Upper lobe of right lung (tissue), 1 donor: Measurements from ENCODE around the gene ARHGAP1. TPM values are rescaled to one million over a fixed set of nuclear protein-coding genes. Genes with fewer than 3 reads are reported as not detected.

Experiments used
- ATAC-seq: fragments of 200-7000 bp; cut with Tn5 transposase; one replicate; pipeline ENCODE4 v1.9.1; 2020; ENCODE audit warnings: mild to moderate bottlenecking, moderate library complexity
- DNase-seq: peaks from one replicate; pipeline ENCODE4 v3.0.0-alpha.2; 2020
- H3K27ac ChIP-seq: fragments of 200-600 bp; one replicate; pipeline ENCODE4 v1.8.0; 2022
- H3K27me3 ChIP-seq: fragments of 200-600 bp; one replicate; pipeline ENCODE4 v1.8.0; 2022; ENCODE audit warnings: mild to moderate bottlenecking
- H3K36me3 ChIP-seq: fragments of 200-600 bp; one replicate; pipeline ENCODE4 v1.8.0; 2022
- H3K4me1 ChIP-seq: fragments of 200-600 bp; one replicate; pipeline ENCODE4 v1.8.0; 2022
- H3K4me3 ChIP-seq: fragments of 200-600 bp; one replicate; pipeline ENCODE4 v1.8.0; 2022; ENCODE audit warnings: mild to moderate bottlenecking
- H3K9me3 ChIP-seq: fragments of 200-600 bp; one replicate; pipeline ENCODE4 v1.8.0; 2022
- CTCF ChIP-seq: fragments of 200-600 bp; IDR thresholded peaks from one replicate; pipeline ENCODE4 v1.8.0; 2022; ENCODE audit warnings: antibody characterized with exemption
- intact Hi-C: fragments of 100-400 bp; cut with DNase I; formaldehyde crosslinking; loops from one replicate; pipeline ENCODE4 v1.11.0; 2022
- total RNA-seq: library from RNA; stranded (reverse); fragmentation: NEBNext Ultra II Directional; extraction: Animal tissue kit (Norgen Biotek cat#: 25700); gene quantifications from one replicate; pipeline ENCODE4 v1.2.1, GENCODE V29; 2021
- donor health status: DM: no; HTN: yes; CAD: no; lungs with severe emphysema.

Gene ARHGAP1
- total RNA-seq, 1 donor from 2014 or later: 62.8 TPM

DNA sequence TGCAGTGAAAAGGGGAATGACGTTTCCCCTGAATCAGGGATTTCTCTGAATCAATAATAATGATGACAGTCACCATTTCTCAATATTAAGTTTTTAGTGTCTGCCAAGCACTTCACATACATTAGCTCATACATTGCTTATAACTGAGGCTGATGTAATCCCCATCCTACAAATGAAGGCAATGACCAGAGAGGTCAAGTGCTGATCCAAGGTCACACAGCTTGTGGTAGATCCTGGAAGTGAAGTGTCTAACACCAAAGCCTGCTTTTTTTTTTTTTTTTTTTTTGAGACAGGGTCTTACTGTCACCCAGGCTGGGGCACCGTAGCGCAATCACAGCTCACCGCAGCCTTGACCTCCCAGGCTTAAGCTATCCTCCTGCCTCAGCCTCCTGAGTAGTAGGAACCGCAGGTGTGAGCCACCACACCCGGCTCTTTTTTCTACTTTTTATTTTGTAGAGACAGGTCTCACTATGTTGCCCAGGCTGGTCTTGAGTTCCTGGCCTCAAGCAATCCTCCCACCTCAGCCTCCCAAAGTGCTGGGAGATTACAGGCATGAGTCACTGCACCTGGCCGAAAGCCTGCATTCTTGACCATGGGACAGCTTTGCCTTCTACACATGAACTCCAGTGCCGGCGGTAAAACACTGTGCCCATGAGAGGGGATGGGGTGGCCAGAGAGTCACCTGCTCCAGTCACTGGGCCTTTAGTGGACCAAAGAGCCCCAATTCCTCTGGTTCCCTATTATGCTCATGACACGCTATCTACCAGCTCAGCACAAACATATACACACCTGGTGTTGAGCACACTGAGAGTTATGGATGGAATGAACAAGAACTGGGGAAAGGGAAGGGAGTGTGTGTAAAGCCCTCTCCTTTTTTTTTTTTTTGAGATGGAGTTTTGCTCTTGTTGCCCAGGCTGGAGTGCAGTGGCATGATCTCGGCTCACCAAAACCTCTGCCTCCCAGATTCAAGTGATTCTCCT, 17.4 kb downstream of the ARHGAP1 start:
- Histone ChIP-seq H3K4me3 (no peak overlapping the region), H3K27me3 (no peaks in the 10 kb centered on the region), H3K9me3 (no peaks in the 10 kb centered on the region), H3K27ac (no peak overlapping the region), H3K36me3 (peaks cover 75% of the 10 kb centered on the region), H3K4me1 (peaks cover 6% of the 10 kb centered on the region)
- no peak for TF ChIP-seq CTCF
- no peak for DNase-seq
- ATAC-seq: no peak
- intact Hi-C loops: no loop called here

DNA sequence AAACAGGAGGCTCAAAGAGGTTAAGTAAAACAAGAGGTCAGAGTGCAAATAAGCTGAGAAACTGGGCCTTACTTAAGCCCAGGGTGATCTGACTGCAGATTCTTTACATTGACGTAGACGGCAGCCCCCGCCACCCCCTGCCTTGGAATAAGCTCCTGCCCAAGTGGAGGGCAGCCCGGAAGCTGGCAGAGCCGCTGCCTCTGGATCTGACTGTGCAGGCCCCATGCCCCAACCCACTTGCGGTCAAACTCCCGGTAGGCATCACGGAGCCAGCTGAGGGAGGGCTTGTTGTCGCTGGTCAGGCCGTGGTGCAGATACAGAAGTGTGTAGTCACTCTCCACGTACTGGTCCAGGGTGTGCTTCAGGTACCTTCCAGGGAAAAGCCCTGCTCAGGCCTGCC, 18.6 kb downstream of the ARHGAP1 start:
- intact Hi-C loops: no loop called here
- Histone ChIP-seq H3K36me3 (peaks cover 75% of the 10 kb centered on the region), H3K9me3 (no peaks in the 10 kb centered on the region), H3K27me3 (no peaks in the 10 kb centered on the region), H3K4me1 (peaks cover 4% of the 10 kb centered on the region), H3K27ac (no peak overlapping the region), H3K4me3 (no peak overlapping the region)
- DNase-seq (no peak), ATAC-seq (no peak)
- no peak for TF ChIP-seq CTCF

- H3K4me1 ChIP-seq: peaks cover 8% of the 10 kb centered on the region
- ATAC-seq (no peak), DNase-seq (peak; percentile 55)
- H3K27me3 ChIP-seq: no peaks in the 10 kb centered on the region
- H3K9me3 ChIP-seq: no peaks in the 10 kb centered on the region
- intact Hi-C loops: no loop called here
- no peak for TF ChIP-seq CTCF
- H3K4me3 ChIP-seq: no peak overlapping the region
- no peak overlapping the region for H3K27ac ChIP-seq
- peaks cover 72% of the 10 kb centered on the region for H3K36me3 ChIP-seq
Observed at GRCh38 chr11:46680815-46681214, 19.6 kb downstream of the ARHGAP1 start.

DNA sequence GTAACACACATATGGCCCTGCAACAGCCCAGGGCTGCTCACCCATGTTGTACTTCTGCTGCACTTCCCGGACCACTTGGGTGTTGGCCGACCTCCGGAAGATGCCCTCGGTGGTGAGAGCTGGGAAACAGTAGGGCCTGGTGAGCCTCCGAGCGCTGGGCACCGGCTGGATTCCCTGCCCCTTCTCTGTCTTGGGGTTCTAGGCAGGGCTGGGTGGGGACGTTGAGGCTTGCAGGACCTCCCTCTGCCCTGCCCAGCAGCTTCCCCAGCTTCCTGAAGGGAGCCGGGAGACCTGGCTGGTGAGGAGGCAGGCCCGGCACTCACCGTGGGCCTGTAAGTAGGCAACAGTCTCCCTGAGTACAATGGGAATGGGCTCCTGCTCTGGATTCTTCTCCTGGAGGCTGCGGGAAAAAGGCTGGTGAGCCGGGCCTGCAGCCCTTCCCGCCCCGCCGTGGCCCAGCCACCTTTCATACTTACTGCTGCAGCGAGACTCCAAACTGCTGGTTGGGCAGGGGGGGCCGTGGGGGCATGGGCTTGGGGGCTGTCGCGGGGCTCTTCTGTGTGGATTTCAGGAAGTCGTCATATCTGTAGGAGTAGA, 20.2 kb downstream of the ARHGAP1 start:
- Histone ChIP-seq H3K4me3 (no peak overlapping the region), H3K36me3 (peaks cover 66% of the 10 kb centered on the region), H3K27ac (no peak overlapping the region), H3K27me3 (no peaks in the 10 kb centered on the region), H3K4me1 (peaks cover 13% of the 10 kb centered on the region), H3K9me3 (no peaks in the 10 kb centered on the region)
- no peak for ATAC-seq
- TF ChIP-seq CTCF: no peak
- peak; percentile 32 for DNase-seq
- intact Hi-C loops: no loop called here

DNA sequence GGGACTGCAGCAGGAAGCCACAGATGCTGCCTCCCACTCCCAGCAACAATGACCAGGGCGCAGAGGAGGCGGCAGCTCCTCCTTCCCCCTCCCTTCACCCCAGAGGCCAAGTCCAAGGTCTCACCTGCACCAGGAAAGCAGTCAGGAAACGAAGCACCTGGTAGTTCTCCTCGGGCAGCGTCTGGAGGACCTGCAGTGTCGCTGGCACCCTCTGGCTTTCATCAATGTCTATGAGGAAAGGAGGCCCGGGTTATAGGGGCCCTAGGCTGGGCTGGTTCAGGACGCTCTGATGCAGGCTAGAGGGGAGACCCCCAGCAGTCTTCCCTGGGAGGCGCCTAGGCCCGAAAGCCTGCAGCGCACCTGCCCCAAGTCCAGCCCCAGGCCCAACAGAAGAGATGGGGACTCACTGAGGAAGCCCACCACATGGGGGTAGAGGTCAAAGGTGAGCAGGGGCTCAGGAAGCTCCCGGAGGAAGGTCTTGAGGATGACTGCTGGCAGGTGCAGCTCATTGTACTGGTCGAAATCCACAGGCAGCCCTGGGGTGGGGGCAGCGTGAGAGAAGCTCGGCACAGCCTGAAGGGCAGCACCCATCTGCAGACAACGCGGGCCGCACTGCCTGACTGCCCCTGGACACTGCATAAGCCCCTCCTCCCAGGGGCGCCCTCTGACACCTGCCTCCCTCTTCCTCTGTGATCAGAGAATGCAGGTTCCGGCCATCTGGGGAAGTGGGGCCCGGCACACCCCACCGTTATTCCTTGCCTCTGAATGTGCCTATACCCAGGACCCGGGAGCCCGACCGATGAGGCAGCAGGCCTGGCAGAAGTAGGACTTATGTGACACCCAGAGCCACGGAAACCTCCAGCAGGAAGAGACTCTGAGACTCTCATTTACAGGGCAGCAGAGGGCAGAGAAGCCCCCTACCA, 20.9 kb downstream of the ARHGAP1 start:
- ATAC-seq (no peak), DNase-seq (peak; percentile 55)
- intact Hi-C loops: no loop called here
- H3K36me3 ChIP-seq: peaks cover 59% of the 10 kb centered on the region
- H3K27me3 ChIP-seq: no peaks in the 10 kb centered on the region
- H3K4me1 ChIP-seq: peaks cover 21% of the 10 kb centered on the region
- no peak for TF ChIP-seq CTCF
- H3K27ac ChIP-seq: no peak overlapping the region
- no peak overlapping the region for H3K4me3 ChIP-seq
- no peaks in the 10 kb centered on the region for H3K9me3 ChIP-seq
